NCI-H345 treated with DMSO at 0.1 percent for 48 hours (cell line): Measurements from ENCODE around the gene DMC1.
"Not testable (repeated sequence)": the region's sequence is repeated elsewhere in the genome, so short reads cannot be mapped to it uniquely, and the experiment has no call there.

Source experiments
- DNase-seq: peaks from one replicate; lab custom pipeline; 2025; ENCODE audit not compliant: unreplicated experiment; lab: John Stamatoyannopoulos, UW

Gene DMC1

GRCh38 chr22:38470179-38470578, 99.8 kb downstream of the DMC1 start:
- DNase-seq = not testable (repeated sequence)

DNA sequence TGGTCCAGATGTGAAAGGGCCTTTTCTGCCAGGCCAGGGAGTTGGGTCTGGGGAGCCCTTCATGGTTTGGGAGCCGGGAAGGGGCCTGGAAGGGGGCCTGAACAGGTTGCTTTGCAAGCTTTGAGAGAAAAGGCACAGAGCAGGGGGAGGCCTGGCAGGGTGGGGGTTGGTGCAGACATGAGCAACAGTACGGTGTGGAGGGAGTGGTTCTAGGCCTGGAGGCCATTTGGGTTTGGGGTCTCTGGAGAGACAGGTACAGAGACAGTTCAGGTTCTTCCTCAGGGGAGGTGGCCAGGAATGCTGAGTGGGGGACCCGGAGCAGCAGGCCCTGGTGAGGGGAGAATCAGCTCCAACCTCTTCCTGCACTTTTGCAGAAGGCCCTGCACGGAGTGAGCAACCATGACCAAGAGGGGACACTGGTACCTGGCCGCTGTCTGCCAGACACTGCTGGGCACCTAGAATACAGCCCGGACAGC, 100.6 kb downstream of the DMC1 start:
- no peak for DNase-seq
